Adrenal gland (tissue), 19 donors: ENCODE measurements around the gene CYP4V2. TPM values are rescaled to one million over a fixed set of nuclear protein-coding genes. Genes with fewer than 3 reads are reported as not detected.

ENCODE experiments used
- DNase-seq, 7 donors: peaks; one replicate each; pipeline ENCODE4 v3.0.0-alpha.2; 2019 to 2020
- H3K27ac ChIP-seq, 5 donors: fragments of 200-600 bp; sonication (generic) in 4 of 5; 1 replicate in 3 of 5; 2 replicates in 2 of 5; pipeline versions ENCODE4 v1.5.1 to v1.8.0; 2016 to 2020; ENCODE audit warnings: mild to moderate bottlenecking in 1 of 5
- H3K27me3 ChIP-seq: fragments of 200-600 bp; 2 replicates; pipeline ENCODE4 v1.8.0; 2021
- H3K36me3 ChIP-seq, 2 donors: fragments of 200-600 bp; replicated peaks in 1 of 2; 1 replicate in 1 of 2; 2 replicates in 1 of 2; pipeline versions ENCODE4 v1.5.1 to v1.8.0; 2018 to 2022
- H3K4me1 ChIP-seq, 2 donors: fragments of 200-600 bp; replicated peaks in 1 of 2; 1 replicate in 1 of 2; 2 replicates in 1 of 2; pipeline versions ENCODE4 v1.5.1 to v1.8.0; 2018 to 2021
- H3K4me3 ChIP-seq, 4 donors: fragments of 200-600 bp; sonication (generic) in 3 of 4; one replicate each; pipeline ENCODE4 v1.5.1; 2016 to 2018
- H3K9me3 ChIP-seq, 3 donors: fragments of 200-600 bp; sonication (generic) in 1 of 3; replicated peaks in 1 of 3; 1 replicate in 2 of 3; 2 replicates in 1 of 3; pipeline versions ENCODE4 v1.5.1 to v1.8.0; 2016 to 2021
- POLR2A ChIP-seq, 2 donors: fragments of 450-650 bp; IDR thresholded peaks; one replicate each; pipeline ENCODE4 v1.6.1; 2017; ENCODE audit warnings: antibody characterized with exemption in 2 of 2, mild to moderate bottlenecking in 2 of 2, moderate library complexity in 1 of 2
- WGBS, 4 donors: extraction: QIAGEN DNeasy Blood & Tissue Kit in 2 of 4; methylation state at CpG; one replicate each; pipeline versions ENCODE4 v1.1.5 to v1.1.7; 2013 to 2017; 5-methylcytosine and 5-hydroxymethylcytosine counted together
- intact Hi-C, 2 donors: fragments of 100-400 bp; cut with DNase I; formaldehyde crosslinking; loops; one replicate each; pipeline versions ENCODE4 v1.14.1 to v1.15.0; 2022 to 2023
- long read RNA-seq, 10 donors: library from polyadenylated mRNA in 3 of 10; unstranded in 2 of 10; stranded (forward) in 1 of 10; transcript quantifications; one replicate each; pipeline ENCODE4 v2.0.0 and lab custom pipeline, GENCODE V29; 2021 to 2026
- polyA plus RNA-seq, 3 donors: library from polyadenylated mRNA; stranded (reverse); fragments of 200-250 nt in 2 of 3; fragments of 350-450 nt in 1 of 3; fragmentation: Illumina TruSeq in 1 of 3; extraction: RNeasy Lipid Tissue Mini Kit (QIAGEN cat#74804) in 1 of 3; gene quantifications; one replicate each; pipeline ENCODE4 v1.2.3, GENCODE V29; 2013 to 2014
- total RNA-seq, 9 donors: library from RNA; depleted of rRNA in 4 of 9; stranded (reverse); fragments of >200 nt in 4 of 9; fragments of 120-200 nt in 1 of 9; fragmentation: NEBNext Ultra II Directional in 1 of 9; extraction: Animal tissue kit (Norgen Biotek cat#: 25700) in 1 of 9; gene quantifications; one replicate each; pipeline versions ENCODE4 v1.1.0 to v1.2.4, GENCODE V29; 2013 to 2023
- TF ChIP-seq, protein P1 (sequence below), 6 experiments: fragments of 450-650 bp in 4 of 6; fragments of 200-600 bp in 2 of 6; sonication (generic) in 1 of 6; IDR thresholded peaks; 1 replicate in 5 of 6; 2 replicates in 1 of 6; pipeline versions ENCODE4 v1.5.1 to v1.8.0; 2016 to 2021; ENCODE audit warnings: antibody characterized with exemption in 6 of 6, mild to moderate bottlenecking in 2 of 6, moderate library complexity in 1 of 6
- donor health status: healthy with polysubstance abuse.
- donor health status: Bipolar disorder and iron deficiency.
- donor health status: DM: yes; HTN: yes; CAD: no.
- donor health status: DM: no; HTN: no; CAD: no.
- donor health status: DM: no; HTN: no; CAD: no.
- donor health status: DM: yes; HTN: yes; CAD: no.

CYP4V2 gene
- total RNA-seq (100 to 1,000 TPM in 2 of 9 donors, 10 to 100 TPM in 7; 11.5 to 106 (median 67.6) TPM), polyA plus RNA-seq (10 to 100 TPM; 32.3 to 40.9 (median 39.8) TPM)
- long read RNA-seq, donor 1, result 0 reads
- long read RNA-seq, donor 2, result 0 reads
- long read RNA-seq, donor 3, partial matches to known transcripts, result 0 of 1 reads
- long read RNA-seq, donor 3, other reads (novel, unspliced or antisense), result 0 of 1 reads
- long read RNA-seq, donor 4, partial matches to known transcripts, result 1 of 6 reads
- long read RNA-seq, donor 4, other reads (novel, unspliced or antisense), result 3 of 6 reads
- long read RNA-seq, donor 5, transcript CYP4V2-201 (11 exons, 2,042 nt), result major isoform, 32 of 57 reads
- long read RNA-seq, donor 5, partial matches to known transcripts, result 3 of 57 reads
- long read RNA-seq, donor 5, other reads (novel, unspliced or antisense), result 21 of 57 reads
- long read RNA-seq, donor 6, partial matches to known transcripts, result 0 of 2 reads
- long read RNA-seq, donor 6, other reads (novel, unspliced or antisense), result 0 of 2 reads
- long read RNA-seq, donor 7, partial matches to known transcripts, result 0 of 1 reads
- long read RNA-seq, donor 7, other reads (novel, unspliced or antisense), result 0 of 1 reads
- long read RNA-seq, donor 8, partial matches to known transcripts, result 0 of 3 reads
- long read RNA-seq, donor 8, other reads (novel, unspliced or antisense), result 0 of 3 reads
- long read RNA-seq, donor 9, result 0 reads
- long read RNA-seq, donor 10, partial matches to known transcripts, result 0 of 2 reads
- long read RNA-seq, donor 10, other reads (novel, unspliced or antisense), result 0 of 2 reads

DNA sequence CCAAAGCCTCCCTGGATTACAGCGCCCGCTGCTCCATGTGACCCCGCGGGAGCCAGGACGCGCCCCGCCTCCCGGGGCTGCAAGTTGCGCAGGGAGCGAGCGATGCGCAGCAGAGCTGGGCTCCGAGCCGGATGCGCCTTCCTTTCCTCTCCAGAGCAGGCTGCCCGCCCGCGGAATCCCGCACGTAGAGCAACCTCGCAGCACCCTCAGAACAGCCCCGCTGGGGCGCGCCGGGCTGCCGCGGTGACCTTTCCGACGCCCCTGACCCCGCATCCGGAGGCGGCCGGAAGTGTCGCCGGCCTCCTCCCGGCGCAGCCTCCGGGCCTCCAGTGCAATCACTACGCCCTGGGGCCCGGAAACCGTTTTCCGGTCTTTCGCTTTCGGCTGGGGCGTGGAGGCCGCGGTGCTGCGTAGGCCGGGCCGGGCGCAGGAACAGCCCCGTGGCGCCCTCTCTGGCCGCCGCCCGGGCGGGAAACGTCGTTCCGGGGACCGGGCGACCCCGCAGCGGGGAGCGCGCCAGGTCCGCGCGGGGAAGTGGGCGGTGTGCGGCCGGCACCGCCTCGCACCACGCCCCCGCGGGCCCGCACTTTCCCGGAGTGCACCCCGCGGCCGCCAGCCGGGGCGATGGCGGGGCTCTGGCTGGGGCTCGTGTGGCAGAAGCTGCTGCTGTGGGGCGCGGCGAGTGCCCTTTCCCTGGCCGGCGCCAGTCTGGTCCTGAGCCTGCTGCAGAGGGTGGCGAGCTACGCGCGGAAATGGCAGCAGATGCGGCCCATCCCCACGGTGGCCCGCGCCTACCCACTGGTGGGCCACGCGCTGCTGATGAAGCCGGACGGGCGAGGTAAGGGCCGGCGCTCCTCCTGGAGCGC is at the start of gene CYP4V2:
TSS of gene CYP4V2 (plus strand) at position 368 of the 866 bp plus-strand sequence. CDS start at position 625, 257 bp downstream.
- WGBS, 4 donors, result 0 to 1% (median 1%) methylated on average over 35 to 107 of the region's 107 CpGs; no CpG with 5 or more reads in 1 of the 4 donors
- no peaks in the 10 kb centered on the region for H3K27me3 ChIP-seq
- peak within 1 kb of the TSS; percentile 84 to 99 (median 95) for H3K27ac ChIP-seq
- H3K4me3 ChIP-seq, result peak within 1 kb of the TSS; percentile 62 to 98 (median 90)
- peaks cover 7 to 32% of the 10 kb centered on the region in 2 donors for H3K4me1 ChIP-seq
- intact Hi-C loops, result no loop called here
- TF ChIP-seq POLR2A (IDR thresholded peaks at IDR 0.05), result peak; percentile 17 to 65
- TF ChIP-seq, protein P1, sequence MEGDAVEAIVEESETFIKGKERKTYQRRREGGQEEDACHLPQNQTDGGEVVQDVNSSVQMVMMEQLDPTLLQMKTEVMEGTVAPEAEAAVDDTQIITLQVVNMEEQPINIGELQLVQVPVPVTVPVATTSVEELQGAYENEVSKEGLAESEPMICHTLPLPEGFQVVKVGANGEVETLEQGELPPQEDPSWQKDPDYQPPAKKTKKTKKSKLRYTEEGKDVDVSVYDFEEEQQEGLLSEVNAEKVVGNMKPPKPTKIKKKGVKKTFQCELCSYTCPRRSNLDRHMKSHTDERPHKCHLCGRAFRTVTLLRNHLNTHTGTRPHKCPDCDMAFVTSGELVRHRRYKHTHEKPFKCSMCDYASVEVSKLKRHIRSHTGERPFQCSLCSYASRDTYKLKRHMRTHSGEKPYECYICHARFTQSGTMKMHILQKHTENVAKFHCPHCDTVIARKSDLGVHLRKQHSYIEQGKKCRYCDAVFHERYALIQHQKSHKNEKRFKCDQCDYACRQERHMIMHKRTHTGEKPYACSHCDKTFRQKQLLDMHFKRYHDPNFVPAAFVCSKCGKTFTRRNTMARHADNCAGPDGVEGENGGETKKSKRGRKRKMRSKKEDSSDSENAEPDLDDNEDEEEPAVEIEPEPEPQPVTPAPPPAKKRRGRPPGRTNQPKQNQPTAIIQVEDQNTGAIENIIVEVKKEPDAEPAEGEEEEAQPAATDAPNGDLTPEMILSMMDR (IDR thresholded peaks at IDR 0.05), result peak in 3 of 6 experiments; percentile 16 to 20 (median 17)
- peaks cover 0 to 11% of the 10 kb centered on the region in 2 donors for H3K36me3 ChIP-seq
- H3K9me3 ChIP-seq, result no peaks in the 10 kb centered on the region
- peak; percentile 78 to 86 (median 83) for DNase-seq

DNA sequence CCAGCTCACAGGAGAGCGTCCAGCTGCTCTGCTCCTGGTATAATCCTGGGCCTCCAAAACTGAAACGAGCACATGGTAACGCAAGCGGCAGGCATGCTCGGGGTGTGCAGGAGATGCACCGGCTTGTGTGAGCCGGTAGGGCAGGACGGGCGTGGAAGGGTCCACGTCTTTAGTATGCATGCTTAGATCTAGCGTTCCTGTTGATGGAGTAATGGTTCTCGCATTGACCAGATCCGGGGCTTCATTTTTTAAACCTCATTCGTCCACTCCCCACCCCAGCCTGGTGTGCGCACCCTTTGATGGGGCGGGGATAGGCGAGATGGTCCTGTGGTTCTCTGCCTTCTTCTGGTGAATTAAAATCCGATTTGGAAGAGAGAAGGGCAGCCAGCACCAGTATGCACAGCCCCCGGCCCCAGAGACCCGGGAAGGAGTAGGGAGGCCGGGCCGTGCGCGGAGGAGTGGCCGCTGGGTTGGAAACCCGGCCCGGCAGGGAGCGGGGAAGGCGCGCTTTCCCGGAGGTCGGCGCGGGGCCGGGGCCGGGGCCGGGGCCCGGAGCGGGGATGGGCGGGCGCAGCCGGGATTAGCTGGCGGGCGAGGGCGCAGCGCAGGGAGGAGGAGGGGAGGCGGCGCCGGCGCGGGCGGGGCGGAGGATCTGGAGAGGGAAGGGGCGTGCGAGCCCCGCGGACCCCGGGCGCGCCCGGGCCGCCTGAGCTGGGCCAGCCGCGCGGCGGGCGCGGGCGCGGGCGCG is 47.0 kb upstream of the CYP4V2 start:
- Histone ChIP-seq H3K4me1 (peaks cover 8 to 16% of the 10 kb centered on the region in 2 donors), H3K36me3 (no peaks in the 10 kb centered on the region), H3K9me3 (no peaks in the 10 kb centered on the region), H3K4me3 (peak overlapping the region in 3 of 4 donors; percentile 26 to 72 (median 28)), H3K27me3 (no peaks in the 10 kb centered on the region), H3K27ac (peak overlapping the region in 3 of 5 donors; percentile 66 to 89 (median 82))
- intact Hi-C loops, result no loop called here
- peak; percentile 40 to 69 (median 59) for DNase-seq
- WGBS, 4 donors, result 0 to 1% (median 1%) methylated on average over 5 to 68 of the region's 72 CpGs
- no peak for TF ChIP-seq POLR2A (IDR thresholded peaks at IDR 0.05)
- TF ChIP-seq, protein P1 (IDR thresholded peaks at IDR 0.05), result peak in 5 of 6 experiments; percentile 25 to 49 (median 30)

DNA sequence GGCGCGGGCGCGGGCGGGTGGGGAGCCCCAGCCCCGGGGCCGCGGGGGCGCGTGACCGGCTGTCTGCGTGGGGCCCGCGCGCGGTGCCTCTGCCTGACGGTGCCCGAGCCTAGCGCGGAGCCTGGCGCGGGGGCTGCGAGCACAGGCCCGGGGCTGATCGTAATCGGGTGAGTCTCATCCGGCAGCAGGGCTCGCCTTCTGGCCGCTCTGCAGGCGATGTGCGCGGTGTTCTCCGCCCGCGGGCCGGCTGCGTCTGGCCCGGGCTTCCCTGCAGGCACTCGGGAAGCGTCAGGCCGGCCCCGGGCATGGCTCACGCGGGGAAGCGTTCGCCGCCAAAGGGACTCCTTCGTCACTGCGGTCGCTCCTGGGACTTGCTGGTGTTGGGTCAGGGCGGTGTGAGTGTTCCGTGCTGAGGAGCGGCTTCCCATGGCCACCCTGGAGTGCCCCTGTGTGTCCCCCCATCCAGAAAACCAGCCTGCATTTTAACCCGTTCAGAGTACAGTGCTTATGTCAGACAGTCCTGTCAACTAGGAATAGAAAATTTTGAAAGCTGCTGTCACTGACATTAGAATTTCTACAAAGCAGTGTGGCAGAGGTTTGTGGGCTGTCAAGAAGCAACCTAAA is 46.3 kb upstream of the CYP4V2 start:
- no peaks in the 10 kb centered on the region for H3K27me3 ChIP-seq
- peak; percentile 62 to 84 (median 77) for DNase-seq
- TF ChIP-seq POLR2A (IDR thresholded peaks at IDR 0.05), result peak; percentile 40 to 67
- TF ChIP-seq, protein P1 (IDR thresholded peaks at IDR 0.05), result no peak
- intact Hi-C loops, result no loop called here
- no peaks in the 10 kb centered on the region for H3K36me3 ChIP-seq
- H3K4me1 ChIP-seq, result peaks cover 8 to 16% of the 10 kb centered on the region in 2 donors
- H3K9me3 ChIP-seq, result no peaks in the 10 kb centered on the region
- H3K27ac ChIP-seq, result peak overlapping the region in 4 of 5 donors; percentile 49 to 90 (median 78)
- WGBS, 4 donors, result 0 to 1% (median 1%) methylated on average over 7 to 52 of the region's 54 CpGs; no CpG with 5 or more reads in 1 of the 4 donors
- H3K4me3 ChIP-seq, result peak overlapping the region in 3 of 4 donors; percentile 34 to 72 (median 34)
